ENCODE results near the gene HTRA1.

The HTRA1 gene

DNA sequence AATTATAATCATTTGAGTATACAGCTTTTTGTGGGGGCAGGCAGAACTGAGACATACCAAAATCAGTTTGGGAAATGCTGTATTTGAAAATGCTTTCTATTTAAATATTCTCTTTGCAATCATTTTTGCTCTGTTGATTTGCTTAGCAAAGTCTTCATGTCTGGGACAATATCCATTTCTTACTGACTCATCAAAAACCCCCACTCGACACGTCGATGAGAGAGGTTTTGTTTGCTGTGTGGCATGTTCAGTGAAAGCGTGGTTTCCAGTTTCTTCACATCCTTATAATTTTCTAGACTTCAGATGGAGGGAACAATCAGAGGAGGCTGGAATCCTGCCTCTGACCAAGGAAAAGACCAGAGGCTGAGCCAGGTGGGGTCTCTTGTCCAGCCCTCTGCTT lies 28.9 kb downstream of the HTRA1 start:
- no peak for DNase-seq
- CTCF ChIA-PET, result no interaction called here
- H3K4me3 Mint-ChIP-seq, result no peak overlapping the region
- no peaks in the 10 kb centered on the region for H3K36me3 Mint-ChIP-seq
- H3K9me3 Mint-ChIP-seq, result no peaks in the 10 kb centered on the region
- no peak overlapping the region for H3K27ac Mint-ChIP-seq
- H3K4me1 Mint-ChIP-seq, result no peaks in the 10 kb centered on the region
- H3K27me3 Mint-ChIP-seq, result peaks cover 36% of the 10 kb centered on the region

DNA sequence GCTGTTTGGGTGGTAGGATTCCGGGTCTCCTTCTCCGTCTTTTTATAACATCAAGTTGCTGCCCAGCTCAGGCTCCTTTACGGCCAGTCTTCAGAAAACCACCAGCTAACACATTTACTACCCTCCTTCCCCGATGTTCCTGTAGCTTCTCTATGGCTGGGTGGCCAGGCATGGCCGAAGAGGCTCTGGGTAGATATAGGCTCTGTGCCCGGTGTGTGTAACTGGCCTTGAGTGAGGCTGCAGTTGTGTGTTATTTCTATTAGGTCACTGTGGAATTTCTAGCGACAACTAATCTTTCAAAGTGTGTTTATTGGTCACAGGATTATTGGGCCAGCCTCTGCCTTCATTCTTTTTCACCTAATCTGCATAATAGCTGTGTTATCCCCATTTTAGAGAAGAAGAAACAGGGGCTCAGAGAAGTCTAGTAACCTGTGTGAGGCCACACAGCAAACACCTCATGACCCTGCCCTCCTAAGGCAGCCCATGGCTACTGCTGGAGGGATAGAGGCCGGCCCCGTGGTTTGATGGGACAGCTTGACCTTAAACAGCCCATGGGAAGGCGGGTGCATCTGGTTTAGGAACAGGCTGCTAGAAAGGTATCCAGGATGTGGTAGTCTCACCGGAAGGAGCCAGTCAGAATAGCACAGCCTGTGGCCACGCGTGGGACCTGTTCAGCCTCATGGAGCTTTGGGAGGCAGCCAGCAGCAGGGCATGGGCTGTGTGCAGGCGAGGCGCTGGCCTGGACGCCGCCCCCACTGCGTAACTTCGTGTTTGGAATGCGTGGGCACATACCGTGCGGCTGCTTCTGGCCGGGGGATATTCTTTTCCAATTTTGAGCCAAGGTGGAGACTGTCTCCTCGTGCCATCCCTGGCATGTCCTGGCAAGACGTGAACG lies 29.7 kb downstream of the HTRA1 start:
- H3K27me3 Mint-ChIP-seq, result peaks cover 38% of the 10 kb centered on the region
- peaks cover 5% of the 10 kb centered on the region for H3K4me1 Mint-ChIP-seq
- no peaks in the 10 kb centered on the region for H3K9me3 Mint-ChIP-seq
- H3K4me3 Mint-ChIP-seq, result no peak overlapping the region
- CTCF ChIA-PET, result interaction anchor here (0.9 to 1.2 kb wide), 2 partner anchors 10 to 21 kb away, joined by 3 read pairs; no protein-coding TSS in a partner anchor
- H3K27ac Mint-ChIP-seq, result no peak overlapping the region
- DNase-seq, result peak; percentile 28
- H3K36me3 Mint-ChIP-seq, result no peaks in the 10 kb centered on the region

DNA sequence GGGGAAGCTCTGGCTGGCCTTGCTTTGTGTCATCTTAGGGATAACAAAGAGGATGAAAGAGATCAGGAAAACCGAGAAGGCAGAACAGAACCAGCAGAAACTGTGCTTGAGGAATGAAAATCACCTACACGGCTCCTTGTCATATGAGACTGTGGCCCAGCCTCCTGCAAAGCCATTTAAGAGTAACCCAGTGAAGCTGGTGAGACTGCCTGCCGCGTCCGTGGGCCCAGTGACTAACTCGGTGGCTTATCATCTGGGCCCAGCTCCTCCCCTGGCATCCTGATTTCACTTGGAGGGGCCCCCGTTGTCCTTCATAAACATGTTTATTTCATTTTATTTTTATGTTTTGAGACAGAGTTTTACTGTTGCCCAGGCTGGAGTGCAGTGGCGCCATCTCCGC lies 30.7 kb downstream of the HTRA1 start:
- CTCF ChIA-PET, result interaction anchor here (0.9 kb wide), 1 partner anchor 11 kb away, joined by 3 read pairs; no protein-coding TSS in a partner anchor
- DNase-seq, result no peak
- Mint-ChIP-seq H3K27ac (no peak overlapping the region), H3K4me1 (peaks cover 11% of the 10 kb centered on the region), H3K4me3 (no peak overlapping the region), H3K36me3 (no peaks in the 10 kb centered on the region), H3K9me3 (no peaks in the 10 kb centered on the region), H3K27me3 (peaks cover 44% of the 10 kb centered on the region)

- H3K27ac Mint-ChIP-seq, result no peak overlapping the region
- CTCF ChIA-PET, result interaction anchor here (0.5 to 2.0 kb wide), 2 partner anchors 10 to 72 kb away, joined by 3 to 5 read pairs; no protein-coding TSS in a partner anchor
- peaks cover 11% of the 10 kb centered on the region for H3K4me1 Mint-ChIP-seq
- no peak overlapping the region for H3K4me3 Mint-ChIP-seq
- H3K9me3 Mint-ChIP-seq, result no peaks in the 10 kb centered on the region
- no peaks in the 10 kb centered on the region for H3K36me3 Mint-ChIP-seq
- DNase-seq, result no peak
- peaks cover 45% of the 10 kb centered on the region for H3K27me3 Mint-ChIP-seq
These were observed 31.7 kb downstream of the HTRA1 start for GRCh38 chr10:122492999-122493481.

DNA sequence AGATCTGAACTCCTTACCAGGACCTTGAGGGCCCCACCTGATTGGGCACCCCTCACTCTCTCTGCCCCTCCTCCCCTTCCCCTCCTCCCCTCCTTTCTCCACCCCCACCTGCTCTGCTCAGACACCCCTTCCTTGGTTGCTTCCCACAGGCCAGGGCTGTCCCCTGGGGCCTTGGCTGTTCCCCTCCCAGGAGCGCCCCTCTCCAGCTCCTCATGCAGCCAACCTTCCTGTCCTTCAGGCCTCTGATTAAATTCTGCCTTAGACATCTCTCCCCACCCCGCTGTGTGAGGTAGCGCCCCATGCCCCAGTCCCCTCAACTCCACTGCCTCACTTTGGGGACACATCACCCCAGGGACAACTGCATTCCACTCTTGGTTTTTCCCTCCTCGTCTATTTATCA lies 32.4 kb downstream of the HTRA1 start:
- Mint-ChIP-seq H3K4me3 (no peak overlapping the region), H3K9me3 (no peaks in the 10 kb centered on the region), H3K4me1 (peaks cover 11% of the 10 kb centered on the region), H3K27ac (no peak overlapping the region), H3K36me3 (no peaks in the 10 kb centered on the region), H3K27me3 (peaks cover 44% of the 10 kb centered on the region)
- CTCF ChIA-PET, result interaction anchor here (1.0 to 2.0 kb wide), 3 partner anchors 10 to 76 kb away, joined by 3 to 5 read pairs (median 4); no protein-coding TSS in a partner anchor
- DNase-seq, result no peak

- H3K4me3 Mint-ChIP-seq, result no peak overlapping the region
- H3K27ac Mint-ChIP-seq, result no peak overlapping the region
- DNase-seq, result no peak
- H3K4me1 Mint-ChIP-seq, result peaks cover 11% of the 10 kb centered on the region
- CTCF ChIA-PET, result interaction anchor here (1.0 to 2.0 kb wide), 3 partner anchors 9 to 75 kb away, joined by 3 to 5 read pairs (median 4); no protein-coding TSS in a partner anchor
- no peaks in the 10 kb centered on the region for H3K36me3 Mint-ChIP-seq
- no peaks in the 10 kb centered on the region for H3K9me3 Mint-ChIP-seq
- peaks cover 42% of the 10 kb centered on the region for H3K27me3 Mint-ChIP-seq
These were observed 32.9 kb downstream of the HTRA1 start for GRCh38 chr10:122494173-122494820.

- Mint-ChIP-seq H3K27ac (no peak overlapping the region), H3K27me3 (peaks cover 38% of the 10 kb centered on the region), H3K9me3 (no peaks in the 10 kb centered on the region), H3K4me3 (no peak overlapping the region), H3K4me1 (peaks cover 11% of the 10 kb centered on the region), H3K36me3 (no peaks in the 10 kb centered on the region)
- CTCF ChIA-PET, result interaction anchor here (1.0 to 2.0 kb wide), 3 partner anchors 8 to 75 kb away, joined by 3 to 5 read pairs (median 4); no protein-coding TSS in a partner anchor
- no peak for DNase-seq
These were observed 33.5 kb downstream of the HTRA1 start for GRCh38 chr10:122494833-122495232.

GRCh38 chr10:122495406-122496340 lies 34.3 kb downstream of the HTRA1 start:
- Mint-ChIP-seq H3K36me3 (no peaks in the 10 kb centered on the region), H3K4me3 (no peak overlapping the region), H3K9me3 (no peaks in the 10 kb centered on the region), H3K4me1 (peaks cover 11% of the 10 kb centered on the region), H3K27me3 (peaks cover 35% of the 10 kb centered on the region), H3K27ac (no peak overlapping the region)
- DNase-seq, result peak; percentile 27
- CTCF ChIA-PET, result interaction anchor here (2.1 kb wide), 1 partner anchor 70 kb away, joined by 6 read pairs; no protein-coding TSS in a partner anchor

DNA sequence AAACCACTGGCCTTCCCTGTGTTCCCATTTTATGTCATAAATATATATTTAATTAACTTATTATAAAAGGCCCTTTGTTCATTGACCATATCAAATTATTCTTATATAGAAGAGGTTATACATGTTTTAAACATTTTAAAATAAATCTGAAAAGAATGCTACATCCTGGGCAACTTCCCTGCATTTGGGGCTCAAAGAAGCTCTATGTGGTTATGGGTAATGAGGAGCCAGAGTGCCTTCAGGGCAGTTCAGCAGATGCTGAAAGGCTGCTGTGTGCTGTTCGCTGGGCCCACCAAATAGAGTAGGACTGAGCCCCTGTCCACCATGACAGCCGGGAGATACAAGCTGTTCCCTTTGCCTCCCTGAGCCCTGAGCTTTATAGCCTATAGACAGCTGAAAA lies 35.9 kb downstream of the HTRA1 start:
- CTCF ChIA-PET, result interaction anchor here (2.1 kb wide), 1 partner anchor 68 kb away, joined by 6 read pairs; no protein-coding TSS in a partner anchor
- Mint-ChIP-seq H3K4me1 (peaks cover 11% of the 10 kb centered on the region), H3K27me3 (peaks cover 33% of the 10 kb centered on the region), H3K4me3 (no peak overlapping the region), H3K36me3 (no peaks in the 10 kb centered on the region), H3K27ac (no peak overlapping the region), H3K9me3 (no peaks in the 10 kb centered on the region)
- DNase-seq, result no peak

- no peak overlapping the region for H3K4me3 Mint-ChIP-seq
- H3K27me3 Mint-ChIP-seq, result peaks cover 23% of the 10 kb centered on the region
- peaks cover 11% of the 10 kb centered on the region for H3K4me1 Mint-ChIP-seq
- CTCF ChIA-PET, result interaction anchor here (0.6 kb wide), 1 partner anchor 180 kb away, joined by 3 read pairs; no protein-coding TSS in a partner anchor
- no peak overlapping the region for H3K27ac Mint-ChIP-seq
- no peaks in the 10 kb centered on the region for H3K36me3 Mint-ChIP-seq
- H3K9me3 Mint-ChIP-seq, result no peaks in the 10 kb centered on the region
- DNase-seq, result no peak
These were observed 37.2 kb downstream of the HTRA1 start for GRCh38 chr10:122498521-122498920.

- CTCF ChIA-PET, result no interaction called here
These were observed 37.7 kb downstream of the HTRA1 start for GRCh38 chr10:122499012-122499411.

GRCh38 chr10:122499491-122499941 lies 38.2 kb downstream of the HTRA1 start:
- no peak overlapping the region for H3K27ac Mint-ChIP-seq
- H3K4me3 Mint-ChIP-seq, result no peak overlapping the region
- no peak for DNase-seq
- CTCF ChIA-PET, result no interaction called here
- H3K9me3 Mint-ChIP-seq, result no peaks in the 10 kb centered on the region
- H3K27me3 Mint-ChIP-seq, result peaks cover 23% of the 10 kb centered on the region
- H3K36me3 Mint-ChIP-seq, result no peaks in the 10 kb centered on the region
- peaks cover 11% of the 10 kb centered on the region for H3K4me1 Mint-ChIP-seq

More at GRCh38 chr10:122499012-122499411, 37.7 kb downstream of the HTRA1 start:
- no peak for DNase-seq
- Mint-ChIP-seq H3K4me1 (peaks cover 11% of the 10 kb centered on the region), H3K27ac (no peak overlapping the region), H3K36me3 (no peaks in the 10 kb centered on the region), H3K27me3 (peaks cover 23% of the 10 kb centered on the region), H3K9me3 (no peaks in the 10 kb centered on the region), H3K4me3 (no peak overlapping the region)

- H3K36me3 Mint-ChIP-seq, result no peaks in the 10 kb centered on the region
- H3K27ac Mint-ChIP-seq, result no peak overlapping the region
These were observed 38.8 kb downstream of the HTRA1 start for GRCh38 chr10:122500194-122500593.

More at GRCh38 chr10:122500194-122500593, 38.8 kb downstream of the HTRA1 start:
- Mint-ChIP-seq H3K4me1 (peaks cover 11% of the 10 kb centered on the region), H3K9me3 (no peaks in the 10 kb centered on the region), H3K4me3 (no peak overlapping the region), H3K27me3 (peaks cover 18% of the 10 kb centered on the region)
- no peak for DNase-seq
- CTCF ChIA-PET, result no interaction called here
